Measurements from ENCODE around the gene RCVRN.

Gene RCVRN

DNA sequence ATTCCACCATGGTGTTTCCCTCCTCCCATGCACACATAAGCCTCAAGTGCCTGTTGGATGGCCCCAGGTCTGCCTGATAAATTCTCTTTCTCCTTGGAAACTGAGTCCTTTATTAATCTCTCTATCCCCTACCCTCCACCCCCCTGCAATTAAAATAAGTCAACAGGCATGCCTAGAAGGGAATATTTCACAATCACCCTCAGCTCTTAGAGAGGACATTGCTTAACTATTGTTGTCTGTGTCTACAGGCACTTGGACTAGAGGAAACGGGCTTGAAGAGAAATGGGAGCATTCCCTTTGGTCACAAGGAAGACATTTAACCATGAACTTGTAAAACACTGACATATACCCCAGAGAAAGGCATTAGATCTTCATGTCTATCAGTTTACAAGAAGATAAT, 39.5 kb downstream of the RCVRN start:
- TF ChIP-seq, protein P1, sequence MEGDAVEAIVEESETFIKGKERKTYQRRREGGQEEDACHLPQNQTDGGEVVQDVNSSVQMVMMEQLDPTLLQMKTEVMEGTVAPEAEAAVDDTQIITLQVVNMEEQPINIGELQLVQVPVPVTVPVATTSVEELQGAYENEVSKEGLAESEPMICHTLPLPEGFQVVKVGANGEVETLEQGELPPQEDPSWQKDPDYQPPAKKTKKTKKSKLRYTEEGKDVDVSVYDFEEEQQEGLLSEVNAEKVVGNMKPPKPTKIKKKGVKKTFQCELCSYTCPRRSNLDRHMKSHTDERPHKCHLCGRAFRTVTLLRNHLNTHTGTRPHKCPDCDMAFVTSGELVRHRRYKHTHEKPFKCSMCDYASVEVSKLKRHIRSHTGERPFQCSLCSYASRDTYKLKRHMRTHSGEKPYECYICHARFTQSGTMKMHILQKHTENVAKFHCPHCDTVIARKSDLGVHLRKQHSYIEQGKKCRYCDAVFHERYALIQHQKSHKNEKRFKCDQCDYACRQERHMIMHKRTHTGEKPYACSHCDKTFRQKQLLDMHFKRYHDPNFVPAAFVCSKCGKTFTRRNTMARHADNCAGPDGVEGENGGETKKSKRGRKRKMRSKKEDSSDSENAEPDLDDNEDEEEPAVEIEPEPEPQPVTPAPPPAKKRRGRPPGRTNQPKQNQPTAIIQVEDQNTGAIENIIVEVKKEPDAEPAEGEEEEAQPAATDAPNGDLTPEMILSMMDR (IDR thresholded peaks at IDR 0.05; ENCODE audit: low read length, missing control alignments): no peak
- no peak overlapping the region for H3K4me3 ChIP-seq (replicated peaks; ENCODE audit: low read depth, low read length)
- peak; percentile 6 for DNase-seq (ENCODE audit: low read depth)

DNA sequence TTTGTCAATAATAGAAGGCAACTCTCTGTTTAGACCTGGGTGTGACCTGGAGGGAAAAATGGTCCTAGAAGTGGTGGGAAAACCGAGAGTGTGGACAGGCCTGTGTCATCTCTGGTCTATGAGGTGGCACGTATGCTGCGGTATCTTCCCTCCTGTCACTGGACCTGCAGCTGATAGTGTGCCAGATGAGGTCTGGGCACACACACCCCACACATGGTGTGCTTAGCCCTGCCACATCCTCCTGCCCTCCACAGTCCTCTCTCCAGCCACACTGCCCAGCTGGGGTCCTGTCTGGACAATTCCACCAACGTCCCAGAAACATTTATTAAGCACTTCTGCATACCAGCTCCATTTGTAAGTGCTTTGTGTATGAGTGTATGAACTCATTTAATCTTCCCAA, 42.1 kb downstream of the RCVRN start:
- TF ChIP-seq, protein P1 (IDR thresholded peaks at IDR 0.05; ENCODE audit: low read length, missing control alignments): no peak
- H3K4me3 ChIP-seq (replicated peaks; ENCODE audit: low read depth, low read length): no peak overlapping the region
- no peak for DNase-seq (ENCODE audit: low read depth)

DNA sequence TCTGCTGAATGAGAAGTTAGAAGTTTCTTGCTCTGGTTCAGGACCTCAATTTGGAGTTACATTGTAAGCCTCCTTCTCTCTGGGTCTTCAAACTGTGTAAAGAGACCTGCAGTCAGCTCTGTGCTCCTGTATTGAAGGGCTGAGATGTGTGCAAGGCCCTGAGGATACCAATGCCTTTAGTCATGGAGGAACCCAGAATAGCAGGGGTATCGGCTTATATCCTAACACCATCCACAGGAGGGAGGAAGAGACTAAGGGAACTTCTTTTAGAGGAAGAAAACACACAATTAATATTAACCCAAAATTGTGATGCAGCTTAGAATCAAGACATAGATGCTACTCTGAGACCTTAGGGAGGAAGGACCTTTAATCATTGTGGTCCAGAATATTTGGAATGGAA, 42.9 kb downstream of the RCVRN start:
- no peak for DNase-seq (ENCODE audit: low read depth)
- no peak overlapping the region for H3K4me3 ChIP-seq (replicated peaks; ENCODE audit: low read depth, low read length)
- TF ChIP-seq, protein P1 (IDR thresholded peaks at IDR 0.05; ENCODE audit: low read length, missing control alignments): no peak

DNA sequence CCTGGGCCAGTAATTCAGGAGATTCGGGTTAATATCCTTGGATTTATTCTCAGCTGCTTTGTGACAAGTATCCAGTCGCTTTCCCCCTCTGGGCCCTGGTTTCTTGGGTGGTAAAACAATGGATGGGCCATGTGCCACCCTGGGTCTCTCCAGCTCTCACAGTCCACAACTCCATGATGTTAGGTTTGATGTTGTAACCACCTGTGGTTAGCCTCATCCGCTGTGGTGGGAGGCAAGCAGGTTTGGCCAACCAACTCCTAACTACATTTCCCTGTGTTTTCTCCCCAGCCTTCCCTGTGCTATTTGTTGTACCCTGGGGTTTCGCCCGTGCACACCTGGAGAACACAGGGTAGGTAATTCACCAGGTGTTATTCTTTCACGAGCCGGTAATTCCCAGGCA, 44.2 kb downstream of the RCVRN start:
- TF ChIP-seq, protein P1 (IDR thresholded peaks at IDR 0.05; ENCODE audit: low read length, missing control alignments): no peak
- DNase-seq (ENCODE audit: low read depth): no peak
- H3K4me3 ChIP-seq (replicated peaks; ENCODE audit: low read depth, low read length): no peak overlapping the region

DNA sequence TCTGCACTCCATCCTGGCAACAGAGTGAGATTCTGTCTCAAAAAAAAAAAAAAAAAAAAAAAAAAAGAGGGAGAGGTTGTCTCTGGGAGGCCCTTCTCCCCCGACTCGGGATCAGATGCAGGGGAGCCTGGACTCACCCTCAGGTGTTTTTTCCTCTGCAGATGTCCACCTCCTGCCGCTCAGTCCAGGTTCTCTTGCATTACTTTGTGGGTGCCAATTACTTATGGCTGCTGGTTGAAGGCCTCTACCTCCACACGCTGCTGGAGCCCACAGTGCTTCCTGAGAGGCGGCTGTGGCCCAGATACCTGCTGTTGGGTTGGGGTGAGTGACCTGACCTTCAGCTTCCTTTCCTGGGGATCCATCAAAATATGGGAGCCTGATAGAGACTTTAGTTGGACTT, 45.3 kb downstream of the RCVRN start:
- TF ChIP-seq, protein P1 (IDR thresholded peaks at IDR 0.05; ENCODE audit: low read length, missing control alignments): no peak
- H3K4me3 ChIP-seq (replicated peaks; ENCODE audit: low read depth, low read length): no peak overlapping the region

DNA sequence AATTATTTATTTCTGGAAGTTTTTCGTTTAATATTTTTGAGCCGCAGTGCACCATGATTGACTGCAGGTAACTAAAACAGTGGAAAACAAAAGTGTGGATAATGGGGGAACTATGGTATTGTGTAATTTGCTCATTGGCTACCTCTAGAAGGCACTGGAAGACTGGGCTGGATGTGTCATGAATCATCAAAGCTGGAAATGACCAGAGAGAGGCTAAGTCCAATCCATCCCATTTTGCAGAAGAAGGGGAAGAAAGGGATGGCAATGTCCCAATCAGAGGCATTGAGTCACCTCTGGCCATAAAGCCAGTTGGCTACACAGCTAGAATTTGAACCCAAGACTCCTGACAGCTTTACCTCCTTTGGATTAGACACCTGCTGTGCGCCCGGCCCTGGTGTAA, 50.0 kb downstream of the RCVRN start:
- TF ChIP-seq, protein P1 (IDR thresholded peaks at IDR 0.05; ENCODE audit: low read length, missing control alignments): no peak
- DNase-seq (ENCODE audit: low read depth): no peak

More for the DNA sequence above, 45.3 kb downstream of the RCVRN start:
- DNase-seq (ENCODE audit: low read depth): no peak

DNA sequence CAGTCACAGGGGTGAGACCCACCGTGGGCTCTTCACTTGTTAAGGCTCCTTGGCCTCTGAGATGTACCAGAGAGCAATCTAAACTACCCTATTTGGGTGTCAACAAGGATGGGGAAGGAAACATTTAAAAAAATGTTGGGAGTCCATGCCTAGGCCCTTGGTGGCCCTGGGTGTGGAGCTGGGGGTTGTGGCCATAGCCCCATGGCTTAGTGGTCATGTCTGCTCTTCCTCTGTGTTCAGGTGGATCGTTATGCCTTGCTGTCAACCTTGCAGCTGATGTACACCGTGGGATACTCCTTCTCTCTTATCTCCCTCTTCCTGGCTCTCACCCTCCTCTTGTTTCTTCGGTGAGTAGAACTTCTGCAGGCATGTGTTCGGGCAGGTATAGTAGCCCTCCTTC, 50.8 kb downstream of the RCVRN start:
- DNase-seq (ENCODE audit: low read depth): no peak
- H3K4me3 ChIP-seq (replicated peaks; ENCODE audit: low read depth, low read length): no peak overlapping the region
- TF ChIP-seq, protein P1 (IDR thresholded peaks at IDR 0.05; ENCODE audit: low read length, missing control alignments): no peak

More for the DNA sequence above, 50.0 kb downstream of the RCVRN start:
- no peak overlapping the region for H3K4me3 ChIP-seq (replicated peaks; ENCODE audit: low read depth, low read length)

All from fibroblast of pulmonary artery (primary cell).